HL-60/S4 (cell line): ENCODE data around the gene BEND5.

ENCODE experiments used
- in situ Hi-C: fragments of 300-500 bp; cut with MboI; formaldehyde crosslinking; loops from 2 replicates; pipeline ENCODE4 v1.14.3; 2022; ENCODE audit warnings: low sequenced_read_pairs

Gene BEND5

GRCh38 chr1:48767975-48768510, 8.6 kb downstream of the BEND5 start:
- in situ Hi-C loops: no loop called here

- in situ Hi-C loops: no loop called here
These were observed 11.4 kb downstream of the BEND5 start for GRCh38 chr1:48765335-48765734.

- in situ Hi-C loops: no loop called here
These were observed 14.7 kb downstream of the BEND5 start for GRCh38 chr1:48761986-48762385.

- in situ Hi-C loops: no loop called here
These were observed 15.3 kb downstream of the BEND5 start for GRCh38 chr1:48761411-48761810.

GRCh38 chr1:48760857-48761256, 15.8 kb downstream of the BEND5 start:
- in situ Hi-C loops: no loop called here

- in situ Hi-C loops: no loop called here
These were observed 17.7 kb downstream of the BEND5 start for GRCh38 chr1:48758976-48759375.

GRCh38 chr1:48757363-48757762, 19.3 kb downstream of the BEND5 start:
- in situ Hi-C loops: no loop called here

GRCh38 chr1:48756683-48757316, 19.9 kb downstream of the BEND5 start:
- in situ Hi-C loops: no loop called here

- in situ Hi-C loops: no loop called here
These were observed 23.4 kb downstream of the BEND5 start for GRCh38 chr1:48753293-48753692.

GRCh38 chr1:48750109-48750508, 26.6 kb downstream of the BEND5 start:
- in situ Hi-C loops: no loop called here

- in situ Hi-C loops: no loop called here
These were observed 27.6 kb downstream of the BEND5 start for GRCh38 chr1:48749068-48749467.

GRCh38 chr1:48746906-48747305, 29.8 kb downstream of the BEND5 start:
- in situ Hi-C loops: no loop called here

GRCh38 chr1:48744032-48744431, 32.7 kb downstream of the BEND5 start:
- in situ Hi-C loops: no loop called here

- in situ Hi-C loops: no loop called here
These were observed 33.2 kb downstream of the BEND5 start for GRCh38 chr1:48743480-48743879.

- in situ Hi-C loops: no loop called here
These were observed 35.3 kb downstream of the BEND5 start for GRCh38 chr1:48741380-48741779.

GRCh38 chr1:48740621-48741020, 36.1 kb downstream of the BEND5 start:
- in situ Hi-C loops: no loop called here

- in situ Hi-C loops: no loop called here
These were observed 37.6 kb downstream of the BEND5 start for GRCh38 chr1:48739091-48739490.

GRCh38 chr1:48738356-48738755, 38.3 kb downstream of the BEND5 start:
- in situ Hi-C loops: no loop called here

GRCh38 chr1:48735796-48736195, 40.9 kb downstream of the BEND5 start:
- in situ Hi-C loops: no loop called here

- in situ Hi-C loops: no loop called here
These were observed 46.4 kb downstream of the BEND5 start for GRCh38 chr1:48730164-48730910.

- in situ Hi-C loops: no loop called here
These were observed 48.1 kb downstream of the BEND5 start for GRCh38 chr1:48728584-48728983.

- in situ Hi-C loops: no loop called here
These were observed 50.0 kb downstream of the BEND5 start for GRCh38 chr1:48726557-48727215.
